ENCODE data around the gene FLT3. TPM values are rescaled to one million over a fixed set of nuclear protein-coding genes. Genes with fewer than 3 reads are reported as not detected.
"Not testable (repeated sequence)": the region's sequence is repeated elsewhere in the genome, so short reads cannot be mapped to it uniquely, and the experiment has no call there.

The FLT3 gene
- total RNA-seq, 1 donor from 2014 or later: 0.91 TPM

GRCh38 chr13:27972478-27972820, 127.9 kb downstream of the FLT3 start:
- no peak for DNase-seq (ENCODE audit: low spot score)

- DNase-seq (ENCODE audit: low spot score): no peak
Measured at GRCh38 chr13:27971776-27972477, 128.4 kb downstream of the FLT3 start.

GRCh38 chr13:27971236-27971645, 129.1 kb downstream of the FLT3 start:
- DNase-seq (ENCODE audit: low spot score): no peak

- DNase-seq (ENCODE audit: low spot score): no peak
Measured at GRCh38 chr13:27970382-27971235, 129.8 kb downstream of the FLT3 start.

GRCh38 chr13:27969866-27970229, 130.5 kb downstream of the FLT3 start:
- DNase-seq (ENCODE audit: low spot score): no peak

GRCh38 chr13:27969082-27969865, 131.1 kb downstream of the FLT3 start, which contains the start of gene CDX2:
CDX2 (minus strand) TSS chr13:27969315; CDS start chr13:27969006, 309 bp downstream.
- DNase-seq (ENCODE audit: low spot score): no peak

- DNase-seq (ENCODE audit: low spot score): no peak
Measured at GRCh38 chr13:27968316-27969081, 131.9 kb downstream of the FLT3 start.

GRCh38 chr13:27967736-27968315, 132.6 kb downstream of the FLT3 start:
- DNase-seq (ENCODE audit: low spot score): no peak

- no peak for DNase-seq (ENCODE audit: low spot score)
Measured at GRCh38 chr13:27967203-27967735, 133.1 kb downstream of the FLT3 start.

GRCh38 chr13:27966641-27967202, 133.7 kb downstream of the FLT3 start:
- no peak for DNase-seq (ENCODE audit: low spot score)

- no peak for DNase-seq (ENCODE audit: low spot score)
Measured at GRCh38 chr13:27965740-27966640, 134.4 kb downstream of the FLT3 start.

- DNase-seq (ENCODE audit: low spot score): no peak
Measured at GRCh38 chr13:27965343-27965739, 135.0 kb downstream of the FLT3 start.

- no peak for DNase-seq (ENCODE audit: low spot score)
Measured at GRCh38 chr13:27964741-27965323, 135.5 kb downstream of the FLT3 start.

- DNase-seq (ENCODE audit: low spot score): not testable (repeated sequence)
Measured at GRCh38 chr13:27964206-27964605, 136.2 kb downstream of the FLT3 start.

- DNase-seq (ENCODE audit: low spot score): no peak
Measured at GRCh38 chr13:27963491-27963890, 136.9 kb downstream of the FLT3 start.

- no peak for DNase-seq (ENCODE audit: low spot score)
Measured at GRCh38 chr13:27962982-27963381, 137.4 kb downstream of the FLT3 start.

GRCh38 chr13:27962128-27962841, 138.1 kb downstream of the FLT3 start:
- DNase-seq (ENCODE audit: low spot score): no peak

Measured in ureter (tissue), 1 donor.